ENCODE data around the gene SORBS2.
"Not testable (repeated sequence)": the region's sequence is repeated elsewhere in the genome, so short reads cannot be mapped to it uniquely, and the experiment has no call there.

The SORBS2 gene

GRCh38 chr4:185716577-185717376 is 95.2 kb downstream of the SORBS2 start:
- POLR2A ChIA-PET (ENCODE audit: low non-redundant PET), result no interaction called here
- DNase-seq (ENCODE audit: low spot score), result no peak

GRCh38 chr4:185716141-185716551 is 95.8 kb downstream of the SORBS2 start:
- TF ChIP-seq CTCF (conservative IDR thresholded peaks at IDR 0.05; ENCODE audit: low read depth), result no peak
- no peak overlapping the region for H3K27ac ChIP-seq
- DNase-seq (ENCODE audit: low spot score), result no peak
- POLR2A ChIA-PET (ENCODE audit: low non-redundant PET), result no interaction called here
- CTCF ChIA-PET, result interaction anchor here (0.7 kb wide), 1 partner anchor 384 kb away, joined by 6 read pairs; no protein-coding TSS in a partner anchor

More at GRCh38 chr4:185716577-185717376, 95.2 kb downstream of the SORBS2 start:
- no peak overlapping the region for H3K27ac ChIP-seq
- no peak for TF ChIP-seq CTCF (conservative IDR thresholded peaks at IDR 0.05; ENCODE audit: low read depth)
- CTCF ChIA-PET, result interaction anchor here (0.7 kb wide), 1 partner anchor 385 kb away, joined by 6 read pairs; no protein-coding TSS in a partner anchor

GRCh38 chr4:185714524-185714923 is 97.5 kb downstream of the SORBS2 start:
- DNase-seq (ENCODE audit: low spot score); POLR2A ChIA-PET (ENCODE audit: low non-redundant PET); CTCF ChIA-PET; H3K27ac ChIP-seq: not testable (repeated sequence)

- H3K27ac ChIP-seq, result no peak overlapping the region
- ChIA-PET POLR2A (ENCODE audit: low non-redundant PET) (no interaction called here), CTCF (no interaction called here)
- no peak for DNase-seq (ENCODE audit: low spot score)
- no peak for TF ChIP-seq CTCF (conservative IDR thresholded peaks at IDR 0.05; ENCODE audit: low read depth)
Measured at GRCh38 chr4:185713731-185714130, 98.3 kb downstream of the SORBS2 start.

DNA sequence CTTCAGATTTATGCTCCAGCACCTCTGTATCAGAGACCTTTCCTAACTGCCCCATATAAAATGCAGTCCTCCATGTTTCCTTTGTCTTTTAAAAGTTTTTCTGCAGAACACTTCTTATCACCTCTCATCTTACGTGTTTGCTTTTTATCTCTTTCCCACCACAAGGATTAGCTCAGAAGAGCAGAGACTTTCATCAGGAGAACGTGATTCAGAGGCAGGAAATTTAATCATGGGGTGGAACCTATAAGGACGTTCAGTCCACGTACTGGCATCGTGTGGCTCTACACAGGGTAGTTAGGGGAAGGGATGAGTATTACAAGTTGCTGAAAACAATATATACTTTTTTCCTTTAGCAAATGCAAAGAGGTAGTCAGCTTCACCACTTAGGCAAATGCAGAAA is 98.7 kb downstream of the SORBS2 start:
- no peak for DNase-seq (ENCODE audit: low spot score)
- no peak for TF ChIP-seq CTCF (conservative IDR thresholded peaks at IDR 0.05; ENCODE audit: low read depth)
- no peak overlapping the region for H3K27ac ChIP-seq
- ChIA-PET POLR2A (ENCODE audit: low non-redundant PET) (no interaction called here), CTCF (no interaction called here)

DNA sequence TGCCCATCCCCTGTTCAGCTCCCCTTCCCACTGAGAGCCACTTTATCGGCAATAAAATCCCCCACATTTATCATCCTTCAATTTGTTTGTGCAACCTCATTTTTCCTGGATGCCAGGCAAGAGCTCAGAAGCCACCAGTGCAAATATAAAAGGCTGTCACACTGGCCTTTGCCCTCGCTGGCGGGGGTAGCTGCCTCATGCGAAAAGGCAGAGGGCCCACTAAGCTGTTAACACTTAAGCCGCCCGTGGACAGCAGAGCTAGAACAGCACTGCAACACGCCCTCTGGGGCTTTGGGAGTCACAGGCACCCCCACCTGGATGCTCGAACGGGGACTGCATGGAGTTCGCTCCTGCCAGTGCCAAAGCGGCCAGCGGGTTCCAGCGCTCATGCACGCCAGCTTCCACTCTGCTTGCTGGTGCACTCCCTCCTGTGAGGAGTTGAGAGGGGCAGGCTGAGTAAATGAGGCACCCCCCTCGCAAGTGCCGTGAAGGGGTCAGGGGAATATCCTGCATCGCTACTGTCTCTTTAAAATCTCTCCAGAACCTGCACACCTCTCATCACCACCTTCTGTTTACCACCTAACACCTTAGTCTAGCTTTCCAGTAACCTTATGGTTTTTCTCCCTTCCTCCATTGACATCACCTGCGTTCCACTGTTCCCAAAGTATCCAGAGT is 99.5 kb downstream of the SORBS2 start:
- no peak overlapping the region for H3K27ac ChIP-seq
- ChIA-PET POLR2A (ENCODE audit: low non-redundant PET) (no interaction called here), CTCF (no interaction called here)
- TF ChIP-seq CTCF (conservative IDR thresholded peaks at IDR 0.05; ENCODE audit: low read depth), result no peak
- no peak for DNase-seq (ENCODE audit: low spot score)

DNA sequence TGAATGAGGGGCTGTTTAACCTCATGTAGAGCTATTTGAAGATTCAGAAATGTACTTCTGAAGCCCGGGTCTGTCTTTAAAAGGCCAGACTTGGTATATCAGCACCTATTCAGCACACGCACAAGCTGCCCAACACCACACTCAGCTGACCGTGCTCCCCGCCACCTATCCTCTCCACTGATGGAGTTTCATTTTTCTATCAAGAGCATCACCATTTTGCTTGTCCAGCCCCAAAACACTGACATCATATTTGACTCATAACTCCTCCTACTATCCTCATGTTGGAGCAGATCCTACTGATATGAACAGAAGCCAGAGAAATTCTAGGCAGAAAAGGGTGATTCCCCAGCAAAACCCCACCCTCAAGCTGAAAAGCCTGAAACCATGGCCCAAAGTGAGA is 100.3 kb downstream of the SORBS2 start:
- no peak overlapping the region for H3K27ac ChIP-seq
- no peak for TF ChIP-seq CTCF (conservative IDR thresholded peaks at IDR 0.05; ENCODE audit: low read depth)
- DNase-seq (ENCODE audit: low spot score), result peak; percentile 40
- ChIA-PET POLR2A (ENCODE audit: low non-redundant PET) (no interaction called here), CTCF (no interaction called here)
